ENCODE results near the gene TMEM38B. TPM values are rescaled to one million over a fixed set of nuclear protein-coding genes. Genes with fewer than 3 reads are reported as not detected.
A peak's percentile ranks its signal among the peaks of the same experiment; 100 is the strongest.

Gene TMEM38B
- total and polyA plus RNA-seq, 2 experiments from 2014 or later, result 22.0 to 28.4 TPM

- no peak for DNase-seq (ENCODE audit: low spot score)
- Histone ChIP-seq H2AFZ (no peak overlapping the region), H3K79me2 (no peaks in the 10 kb centered on the region), H4K20me1 (ENCODE audit: insufficient read depth, poor library complexity, severe bottlenecking) (no peaks in the 10 kb centered on the region), H3K4me3 (no peak overlapping the region), H3K9me2 (replicated peaks; ENCODE audit: insufficient read depth) (no peaks in the 10 kb centered on the region), H3K36me3 (replicated peaks; ENCODE audit: insufficient read depth, low read depth) (no peaks in the 10 kb centered on the region), H3K9me3 (ENCODE audit: low read depth) (no peaks in the 10 kb centered on the region), H3K27me3 (no peaks in the 10 kb centered on the region), H3K4me2 (no peak overlapping the region), H3K4me1 (ENCODE audit: insufficient read depth) (no peaks in the 10 kb centered on the region), H3K27ac (no peak overlapping the region)
- WGBS (ENCODE audit: low lambda C conversion rate, missing lambda C conversion rate), result 77% methylated on average over 2 of the region's 2 CpGs
- TF ChIP-seq EZH2phosphoT487 (IDR thresholded peaks at IDR 0.05; ENCODE audit: low read depth, severe bottlenecking, unreplicated experiment) (no peak), CTCF (IDR thresholded peaks at IDR 0.05; ENCODE audit: poor library complexity) (no peak), EZH2 (IDR thresholded peaks at IDR 0.05; ENCODE audit: borderline replicate concordance) (no peak)
Measured at GRCh38 chr9:105681313-105681712, 13.0 kb upstream of the TMEM38B start.

DNA sequence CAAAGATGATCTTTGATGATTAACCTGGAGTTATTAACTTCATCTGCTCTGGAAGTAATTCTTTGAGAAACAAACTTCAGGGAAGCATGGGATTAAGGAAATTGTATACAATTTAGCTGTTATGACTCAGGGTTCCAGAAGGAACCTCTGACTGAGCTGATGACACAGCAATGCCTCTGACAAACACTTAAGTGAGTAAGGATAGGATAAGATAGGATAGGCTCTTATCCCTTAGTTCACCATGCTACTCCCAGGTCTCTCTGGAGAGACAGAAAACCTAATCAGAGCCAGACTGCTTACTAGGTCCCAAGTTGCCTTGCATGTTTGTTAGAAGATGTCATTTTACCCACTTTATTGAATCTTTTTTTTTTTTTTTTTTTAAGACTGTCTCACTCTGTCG is 12.6 kb upstream of the TMEM38B start:
- no peaks in the 10 kb centered on the region for H3K79me2 ChIP-seq
- 80% methylated on average over 1 of the region's 1 CpG for WGBS (ENCODE audit: low lambda C conversion rate, missing lambda C conversion rate)
- no peaks in the 10 kb centered on the region for H3K9me3 ChIP-seq (ENCODE audit: low read depth)
- DNase-seq (ENCODE audit: low spot score), result peak; percentile 9
- TF ChIP-seq EZH2 (IDR thresholded peaks at IDR 0.05; ENCODE audit: borderline replicate concordance) (no peak), EZH2phosphoT487 (IDR thresholded peaks at IDR 0.05; ENCODE audit: low read depth, severe bottlenecking, unreplicated experiment) (no peak), CTCF (IDR thresholded peaks at IDR 0.05; ENCODE audit: poor library complexity) (no peak)
- H3K4me2 ChIP-seq, result no peak overlapping the region
- H3K4me1 ChIP-seq (ENCODE audit: insufficient read depth), result no peaks in the 10 kb centered on the region
- H3K36me3 ChIP-seq (replicated peaks; ENCODE audit: insufficient read depth, low read depth), result no peaks in the 10 kb centered on the region
- H3K27me3 ChIP-seq, result no peaks in the 10 kb centered on the region
- no peaks in the 10 kb centered on the region for H3K9me2 ChIP-seq (replicated peaks; ENCODE audit: insufficient read depth)
- H3K4me3 ChIP-seq, result no peak overlapping the region
- H4K20me1 ChIP-seq (ENCODE audit: insufficient read depth, poor library complexity, severe bottlenecking), result no peaks in the 10 kb centered on the region
- no peak overlapping the region for H3K27ac ChIP-seq
- no peak overlapping the region for H2AFZ ChIP-seq

- no peak overlapping the region for H3K27ac ChIP-seq
- no peak overlapping the region for H2AFZ ChIP-seq
- WGBS (ENCODE audit: low lambda C conversion rate, missing lambda C conversion rate), result 69% methylated on average over 1 of the region's 1 CpG
- no peak for DNase-seq (ENCODE audit: low spot score)
- no peaks in the 10 kb centered on the region for H3K36me3 ChIP-seq (replicated peaks; ENCODE audit: insufficient read depth, low read depth)
- no peaks in the 10 kb centered on the region for H4K20me1 ChIP-seq (ENCODE audit: insufficient read depth, poor library complexity, severe bottlenecking)
- H3K9me3 ChIP-seq (ENCODE audit: low read depth), result no peaks in the 10 kb centered on the region
- no peaks in the 10 kb centered on the region for H3K79me2 ChIP-seq
- H3K27me3 ChIP-seq, result no peaks in the 10 kb centered on the region
- no peak for TF ChIP-seq EZH2 (IDR thresholded peaks at IDR 0.05; ENCODE audit: borderline replicate concordance)
- no peak for TF ChIP-seq CTCF (IDR thresholded peaks at IDR 0.05; ENCODE audit: poor library complexity)
- TF ChIP-seq EZH2phosphoT487 (IDR thresholded peaks at IDR 0.05; ENCODE audit: low read depth, severe bottlenecking, unreplicated experiment), result no peak
- H3K9me2 ChIP-seq (replicated peaks; ENCODE audit: insufficient read depth), result no peaks in the 10 kb centered on the region
- H3K4me2 ChIP-seq, result no peak overlapping the region
- H3K4me3 ChIP-seq, result no peak overlapping the region
- no peaks in the 10 kb centered on the region for H3K4me1 ChIP-seq (ENCODE audit: insufficient read depth)
Measured at GRCh38 chr9:105683688-105684275, 10.6 kb upstream of the TMEM38B start.

Data from hepatocyte (in vitro differentiated cells).